Right lobe of liver (tissue), 6 donors: Measurements from ENCODE around the gene RBM18. TPM values are rescaled to one million over a fixed set of nuclear protein-coding genes. Genes with fewer than 3 reads are reported as not detected.

Experiments
- ATAC-seq, 4 donors: fragments of 200-7000 bp; cut with Tn5 transposase; one replicate each; pipeline ENCODE4 v1.9.1; 2020; ENCODE audit warnings: mild to moderate bottlenecking in 4 of 4, moderate library complexity in 4 of 4
- DNase-seq, 3 donors: peaks; one replicate each; pipeline ENCODE4 v3.0.0-alpha.2; 2020
- H3K27ac ChIP-seq, 3 donors: fragments of 200-600 bp; one replicate each; pipeline ENCODE4 v1.8.0; 2022
- H3K27me3 ChIP-seq, 2 donors: fragments of 200-600 bp; one replicate each; pipeline ENCODE4 v1.8.0; 2022
- H3K36me3 ChIP-seq, 4 donors: fragments of 200-600 bp; sonication (generic) in 1 of 4; one replicate each; pipeline versions ENCODE4 v1.5.1 to v1.8.0; 2017 to 2022; ENCODE audit warnings: control low read depth in 1 of 4
- H3K4me1 ChIP-seq, 4 donors: fragments of 200-600 bp; sonication (generic) in 1 of 4; one replicate each; pipeline versions ENCODE4 v1.5.1 to v1.8.0; 2017 to 2022; ENCODE audit warnings: control low read depth in 1 of 4
- H3K4me3 ChIP-seq, 3 donors: fragments of 200-600 bp; one replicate each; pipeline ENCODE4 v1.8.0; 2022
- H3K9me3 ChIP-seq, 4 donors: fragments of 200-600 bp; sonication (generic) in 1 of 4; one replicate each; pipeline versions ENCODE4 v1.5.1 to v1.8.0; 2017 to 2022; ENCODE audit warnings: control low read depth in 1 of 4
- POLR2A ChIP-seq: fragments of 450-650 bp; IDR thresholded peaks from one replicate; pipeline ENCODE4 v1.6.1; 2017; ENCODE audit warnings: antibody characterized with exemption, mild to moderate bottlenecking
- WGBS: methylation state at CpG from one replicate; pipeline ENCODE4 v1.1.6; 2018; ENCODE audit warnings: low coverage, low lambda C conversion rate; ENCODE audit not compliant: insufficient coverage; ENCODE audit errors: missing lambda C conversion rate; 5-methylcytosine and 5-hydroxymethylcytosine counted together
- intact Hi-C, 2 donors: fragments of 100-400 bp; cut with DNase I; formaldehyde crosslinking; loops; one replicate each; pipeline versions ENCODE4 v1.11.2 to v1.14.1; 2022
- total RNA-seq, 6 experiments: library from RNA; depleted of rRNA in 2 of 6; stranded (reverse); fragments of >200 nt in 2 of 6; fragmentation: NEBNext Ultra II Directional in 3 of 6; extraction: Animal tissue kit (Norgen Biotek cat#: 25700) in 3 of 6; gene quantifications; one replicate each; pipeline versions ENCODE4 v1.1.0 to v1.2.4, GENCODE V29; 2016 to 2023
- TF ChIP-seq, protein P1 (sequence below), 4 donors: fragments of 200-600 bp in 3 of 4; fragments of 450-650 bp in 1 of 4; IDR thresholded peaks; one replicate each; pipeline versions ENCODE4 v1.5.1 to v1.8.0; 2016 to 2022; ENCODE audit warnings: antibody characterized with exemption in 4 of 4, mild to moderate bottlenecking in 2 of 4
- donor health status: DM: no; HTN: yes; CAD: no.
- donor health status: DM: no; HTN: no; CAD: no.
- donor health status: DM: no; HTN: no; CAD: no.
- donor health status: DM: no; HTN: yes; CAD: no.
- donor health status: DM: no; HTN: yes; CAD: no.

Gene RBM18
- total RNA-seq, 6 experiments from 2014 or later, result 3.4 to 9.3 (median 8.7) TPM

DNA sequence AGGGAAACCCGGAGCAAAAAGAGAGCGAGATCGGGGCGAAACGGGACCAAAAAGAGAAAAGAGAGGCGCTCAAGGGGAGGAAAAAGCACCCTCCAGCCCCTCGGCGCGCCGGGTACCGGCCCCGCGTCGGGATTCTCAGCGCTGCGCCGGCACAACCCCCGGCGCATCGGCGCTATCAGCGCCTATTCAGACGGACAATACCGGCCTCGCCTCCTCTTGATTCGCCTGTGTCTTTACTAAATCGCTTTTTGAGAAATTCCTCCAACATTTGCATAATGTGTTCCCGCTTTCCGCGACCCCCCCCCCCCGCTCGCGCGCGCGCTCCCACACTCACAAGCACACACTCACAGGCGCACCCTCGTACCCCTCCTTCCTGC is 36.5 kb downstream of the RBM18 start:
- no peak for ATAC-seq
- DNase-seq, result no peak
- Histone ChIP-seq H3K9me3 (no peaks in the 10 kb centered on the region), H3K4me1 (peaks cover 0 to 27% (median 0%) of the 10 kb centered on the region in 4 donors), H3K4me3 (peak overlapping the region in 1 of 3 donors; percentile 21), H3K27ac (no peak overlapping the region), H3K27me3 (peaks cover 0 to 16% of the 10 kb centered on the region in 2 donors), H3K36me3 (no peaks in the 10 kb centered on the region)
- intact Hi-C loops, result no loop called here
- WGBS, result 6% methylated on average over 15 of the region's 38 CpGs
- no peak for TF ChIP-seq POLR2A
- TF ChIP-seq, protein P1, sequence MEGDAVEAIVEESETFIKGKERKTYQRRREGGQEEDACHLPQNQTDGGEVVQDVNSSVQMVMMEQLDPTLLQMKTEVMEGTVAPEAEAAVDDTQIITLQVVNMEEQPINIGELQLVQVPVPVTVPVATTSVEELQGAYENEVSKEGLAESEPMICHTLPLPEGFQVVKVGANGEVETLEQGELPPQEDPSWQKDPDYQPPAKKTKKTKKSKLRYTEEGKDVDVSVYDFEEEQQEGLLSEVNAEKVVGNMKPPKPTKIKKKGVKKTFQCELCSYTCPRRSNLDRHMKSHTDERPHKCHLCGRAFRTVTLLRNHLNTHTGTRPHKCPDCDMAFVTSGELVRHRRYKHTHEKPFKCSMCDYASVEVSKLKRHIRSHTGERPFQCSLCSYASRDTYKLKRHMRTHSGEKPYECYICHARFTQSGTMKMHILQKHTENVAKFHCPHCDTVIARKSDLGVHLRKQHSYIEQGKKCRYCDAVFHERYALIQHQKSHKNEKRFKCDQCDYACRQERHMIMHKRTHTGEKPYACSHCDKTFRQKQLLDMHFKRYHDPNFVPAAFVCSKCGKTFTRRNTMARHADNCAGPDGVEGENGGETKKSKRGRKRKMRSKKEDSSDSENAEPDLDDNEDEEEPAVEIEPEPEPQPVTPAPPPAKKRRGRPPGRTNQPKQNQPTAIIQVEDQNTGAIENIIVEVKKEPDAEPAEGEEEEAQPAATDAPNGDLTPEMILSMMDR (IDR thresholded peaks at IDR 0.05), result no peak

- Histone ChIP-seq H3K4me3 (no peak overlapping the region), H3K4me1 (peaks cover 0 to 27% (median 0%) of the 10 kb centered on the region in 4 donors), H3K9me3 (no peaks in the 10 kb centered on the region), H3K27me3 (peaks cover 0 to 22% of the 10 kb centered on the region in 2 donors), H3K36me3 (no peaks in the 10 kb centered on the region), H3K27ac (no peak overlapping the region)
- DNase-seq, result no peak
- ATAC-seq, result no peak
- intact Hi-C loops, result no loop called here
- 29% methylated on average over 10 of the region's 10 CpGs for WGBS
- TF ChIP-seq, protein P1 (IDR thresholded peaks at IDR 0.05), result no peak
- TF ChIP-seq POLR2A, result no peak
Observed at GRCh38 chr9:122227575-122227900, 37.1 kb downstream of the RBM18 start.

DNA sequence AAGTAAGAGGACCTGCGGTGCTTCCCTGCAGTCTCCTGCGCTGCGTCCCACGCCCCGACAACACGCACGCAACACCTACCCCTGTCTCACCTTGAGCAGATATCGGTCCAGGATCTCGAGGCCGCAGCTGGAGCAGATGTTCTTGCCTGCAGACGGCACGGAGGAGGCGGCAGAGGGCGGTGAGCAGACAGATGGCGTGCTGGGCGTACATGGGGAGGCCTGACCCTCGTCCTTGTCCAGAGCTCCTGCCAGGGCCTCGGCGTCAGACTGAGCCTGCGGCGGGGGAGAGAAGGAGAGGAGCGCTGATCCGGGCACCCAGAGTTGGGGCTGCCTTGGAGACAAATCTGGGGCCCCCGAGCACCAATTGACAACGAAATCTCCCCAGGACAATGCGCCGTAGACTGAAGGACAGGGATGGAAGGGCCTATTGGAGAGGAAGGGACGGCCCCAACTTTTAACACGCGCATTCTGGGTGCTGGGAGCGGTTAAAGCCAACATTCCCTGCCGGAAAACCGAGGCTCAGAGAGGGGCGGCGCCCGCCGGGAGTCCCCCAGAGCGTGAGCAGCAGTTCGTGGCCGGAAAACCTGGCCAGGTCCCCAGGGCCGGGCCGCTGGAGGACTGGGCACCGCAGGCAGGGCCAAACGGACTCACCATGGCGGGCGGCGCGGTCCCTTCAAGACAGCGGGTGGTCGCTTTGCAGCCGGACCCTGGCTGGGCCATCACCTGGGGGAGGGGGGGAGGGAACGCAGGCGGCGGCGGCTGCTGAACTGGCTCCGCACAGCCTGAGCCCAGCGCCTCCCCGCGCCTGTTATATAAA is 37.7 kb downstream of the RBM18 start:
- WGBS, result 35% methylated on average over 19 of the region's 59 CpGs
- TF ChIP-seq POLR2A, result no peak
- TF ChIP-seq, protein P1 (IDR thresholded peaks at IDR 0.05), result no peak
- H3K36me3 ChIP-seq, result no peaks in the 10 kb centered on the region
- DNase-seq, result peak in 1 of 3 donors; percentile 53
- intact Hi-C loops, result no loop called here
- peaks cover 0 to 27% (median 0%) of the 10 kb centered on the region in 4 donors for H3K4me1 ChIP-seq
- H3K27me3 ChIP-seq, result peaks cover 0 to 27% of the 10 kb centered on the region in 2 donors
- H3K27ac ChIP-seq, result no peak overlapping the region
- no peak for ATAC-seq
- no peak overlapping the region for H3K4me3 ChIP-seq
- H3K9me3 ChIP-seq, result no peaks in the 10 kb centered on the region

- H3K27me3 ChIP-seq, result peaks cover 1 to 34% of the 10 kb centered on the region in 2 donors
- intact Hi-C loops, result no loop called here
- WGBS, result 28% methylated on average over 28 of the region's 51 CpGs
- H3K9me3 ChIP-seq, result no peaks in the 10 kb centered on the region
- TF ChIP-seq POLR2A, result no peak
- TF ChIP-seq, protein P1 (IDR thresholded peaks at IDR 0.05), result no peak
- no peak overlapping the region for H3K27ac ChIP-seq
- DNase-seq (no peak), ATAC-seq (no peak)
- H3K4me3 ChIP-seq, result peak overlapping the region in 1 of 3 donors; percentile 1
- H3K36me3 ChIP-seq, result no peaks in the 10 kb centered on the region
- peaks cover 0 to 27% (median 0%) of the 10 kb centered on the region in 4 donors for H3K4me1 ChIP-seq
Observed at GRCh38 chr9:122226142-122226757, 38.4 kb downstream of the RBM18 start.
